Common myeloid progenitor, CD34-positive (primary cell): ENCODE measurements around the gene ATP1B4.

Source experiments
- CTCF ChIA-PET: fragments of 350-600 bp; sonication (Branson Sonifier 250); formaldehyde crosslinking; loops from one replicate; lab custom pipeline; 2021; ENCODE audit warnings: antibody characterized with exemption; lab: Charles Lee
- POLR2A ChIA-PET: fragments of 350-600 bp; sonication (Branson Sonifier 250); formaldehyde crosslinking; loops from one replicate; lab custom pipeline; 2021; ENCODE audit warnings: antibody characterized with exemption; lab: Charles Lee
- DNase-seq, 3 donors: peaks; one replicate each; pipeline versions ENCODE4 v3.0.0 to v3.0.0-alpha.2; 2013
- H3K27ac ChIP-seq, 2 experiments: 1 replicate in 1 of 2; 2 replicates in 1 of 2; pipeline ENCODE4 v1.7.0; 2013; ENCODE audit warnings: inconsistent platforms in 2 of 2, low read length in 2 of 2, mild to moderate bottlenecking in 2 of 2, low read depth in 1 of 2, moderate library complexity in 1 of 2; ENCODE audit not compliant: severe bottlenecking in 2 of 2, insufficient read depth in 1 of 2, poor library complexity in 1 of 2
- H3K27me3 ChIP-seq, 5 experiments: replicated peaks in 2 of 5; 1 replicate in 3 of 5; 2 replicates in 2 of 5; pipeline versions ENCODE4 v1.6.1 to v1.7.0; 2013; ENCODE audit warnings: low read length in 4 of 5, mild to moderate bottlenecking in 2 of 5, moderate library complexity in 2 of 5, inconsistent platforms in 1 of 5; ENCODE audit not compliant: insufficient read depth in 5 of 5, control insufficient read depth in 4 of 5
- H3K36me3 ChIP-seq, 4 experiments: 1 replicate in 2 of 4; 2 replicates in 2 of 4; pipeline versions ENCODE4 v1.6.1 to v1.7.0; 2013; ENCODE audit warnings: low read length in 3 of 4, control low read depth in 1 of 4, mild to moderate bottlenecking in 1 of 4; ENCODE audit not compliant: control insufficient read depth in 4 of 4, insufficient read depth in 4 of 4
- H3K4me1 ChIP-seq, 4 experiments: 1 replicate in 3 of 4; 2 replicates in 1 of 4; pipeline versions ENCODE4 v1.6.1 to v1.7.1; 2013; ENCODE audit warnings: low read length in 3 of 4, mild to moderate bottlenecking in 3 of 4, control low read depth in 1 of 4, inconsistent platforms in 1 of 4, moderate library complexity in 1 of 4; ENCODE audit not compliant: control insufficient read depth in 4 of 4, insufficient read depth in 4 of 4; ENCODE audit errors: control extremely low read depth in 1 of 4
- H3K4me3 ChIP-seq, 7 experiments: 1 replicate in 4 of 7; 2 replicates in 3 of 7; pipeline versions ENCODE4 v1.5.1 to v1.7.0; 2013; ENCODE audit warnings: mild to moderate bottlenecking in 7 of 7, low read length in 6 of 7, moderate library complexity in 6 of 7, inconsistent platforms in 2 of 7, low read depth in 2 of 7, control low read depth in 1 of 7; ENCODE audit not compliant: insufficient read depth in 4 of 7, control insufficient read depth in 1 of 7; ENCODE audit errors: extremely low read depth in 1 of 7
- H3K9me3 ChIP-seq, 5 experiments: 1 replicate in 4 of 5; 2 replicates in 1 of 5; pipeline versions ENCODE4 v1.6.1 to v1.7.1; 2013; ENCODE audit warnings: low read length in 4 of 5, mild to moderate bottlenecking in 2 of 5, inconsistent platforms in 1 of 5, low read depth in 1 of 5, moderate library complexity in 1 of 5; ENCODE audit not compliant: control insufficient read depth in 4 of 5, insufficient read depth in 2 of 5; ENCODE audit errors: control extremely low read depth in 1 of 5
- WGBS: methylation state at CpG from one replicate; pipeline ENCODE4 v1.1.5; 2013; ENCODE audit not compliant: insufficient coverage; 5-methylcytosine and 5-hydroxymethylcytosine counted together

The ATP1B4 gene

DNA sequence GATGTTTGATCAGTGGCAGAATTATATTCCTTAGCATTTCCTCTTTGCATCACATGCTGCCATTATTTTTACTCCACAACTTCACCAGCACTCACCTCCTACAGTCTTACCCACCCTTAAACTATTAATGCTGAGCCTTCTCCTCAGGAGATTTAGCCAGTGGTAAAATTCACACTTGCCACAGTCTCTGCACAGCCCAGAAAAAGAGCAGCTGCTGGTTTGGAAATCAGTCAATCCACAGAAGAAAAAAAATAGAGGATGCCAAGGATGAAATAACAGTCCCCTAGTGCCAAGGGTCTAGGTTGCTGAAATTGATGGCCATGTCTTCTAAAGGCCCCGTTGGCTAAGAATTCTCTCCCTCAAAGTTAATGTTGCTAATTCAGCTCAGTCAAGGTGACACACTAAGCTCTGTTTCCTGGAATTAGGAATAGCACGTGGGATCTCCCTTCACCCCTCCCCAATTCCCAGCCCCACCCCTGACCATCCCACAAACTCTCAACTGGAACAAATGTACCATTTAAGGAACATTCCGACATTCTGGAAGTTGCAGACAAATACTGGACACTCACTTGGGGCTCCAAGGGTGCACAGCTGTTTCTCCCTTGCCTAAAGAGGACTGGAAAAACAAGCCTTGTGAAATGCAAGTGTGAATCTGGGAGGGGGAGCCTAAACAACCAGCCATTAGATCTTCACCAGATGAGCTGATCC is 5.7 kb downstream of the ATP1B4 start:
- no peaks in the 10 kb centered on the region for H3K36me3 ChIP-seq
- peaks cover 0 to 8% (median 0%) of the 10 kb centered on the region in 5 experiments for H3K27me3 ChIP-seq
- H3K9me3 ChIP-seq: no peaks in the 10 kb centered on the region
- POLR2A ChIA-PET: no interaction called here
- CTCF ChIA-PET: no interaction called here
- 79% methylated on average over 2 of the region's 3 CpGs for WGBS
- H3K4me1 ChIP-seq: peaks cover 0 to 6% (median 4%) of the 10 kb centered on the region in 4 experiments
- no peak overlapping the region for H3K27ac ChIP-seq
- DNase-seq: no peak
- no peak overlapping the region for H3K4me3 ChIP-seq

- Histone ChIP-seq H3K9me3 (no peaks in the 10 kb centered on the region), H3K27me3 (peaks cover 0 to 14% (median 0%) of the 10 kb centered on the region in 5 experiments), H3K27ac (no peak overlapping the region), H3K4me1 (no peaks in the 10 kb centered on the region), H3K36me3 (no peaks in the 10 kb centered on the region), H3K4me3 (no peak overlapping the region)
- DNase-seq: no peak
- ChIA-PET CTCF (no interaction called here), POLR2A (no interaction called here)
- 86% methylated on average over 3 of the region's 6 CpGs for WGBS
Observed at GRCh38 chrX:120372667-120373370, 10.9 kb downstream of the ATP1B4 start.

GRCh38 chrX:120377179-120377578 is 15.3 kb downstream of the ATP1B4 start:
- POLR2A ChIA-PET: no interaction called here
- H3K4me3 ChIP-seq: no peak overlapping the region
- no peaks in the 10 kb centered on the region for H3K9me3 ChIP-seq
- no peak overlapping the region for H3K27ac ChIP-seq
- H3K27me3 ChIP-seq: peaks cover 0 to 18% (median 0%) of the 10 kb centered on the region in 5 experiments
- H3K36me3 ChIP-seq: no peaks in the 10 kb centered on the region
- DNase-seq: no peak
- H3K4me1 ChIP-seq: no peaks in the 10 kb centered on the region
- CTCF ChIA-PET: interaction anchor here (1.4 to 2.4 kb wide), 4 partner anchors 12 to 76 kb away, joined by 3 to 10 read pairs (median 5); no protein-coding TSS in a partner anchor
- WGBS: no CpG with 5 or more reads among the region's 3 CpGs

- Histone ChIP-seq H3K27ac (no peak overlapping the region), H3K27me3 (peaks cover 0 to 18% (median 0%) of the 10 kb centered on the region in 5 experiments), H3K9me3 (no peaks in the 10 kb centered on the region), H3K36me3 (no peaks in the 10 kb centered on the region), H3K4me1 (no peaks in the 10 kb centered on the region), H3K4me3 (no peak overlapping the region)
- no peak for DNase-seq
- POLR2A ChIA-PET: no interaction called here
- WGBS: 100% methylated on average over 1 of the region's 1 CpG
- CTCF ChIA-PET: interaction anchor here (1.4 to 2.4 kb wide), 2 partner anchors 12 to 75 kb away, joined by 4 to 10 read pairs; no protein-coding TSS in a partner anchor
Observed at GRCh38 chrX:120377715-120378114, 15.8 kb downstream of the ATP1B4 start.

DNA sequence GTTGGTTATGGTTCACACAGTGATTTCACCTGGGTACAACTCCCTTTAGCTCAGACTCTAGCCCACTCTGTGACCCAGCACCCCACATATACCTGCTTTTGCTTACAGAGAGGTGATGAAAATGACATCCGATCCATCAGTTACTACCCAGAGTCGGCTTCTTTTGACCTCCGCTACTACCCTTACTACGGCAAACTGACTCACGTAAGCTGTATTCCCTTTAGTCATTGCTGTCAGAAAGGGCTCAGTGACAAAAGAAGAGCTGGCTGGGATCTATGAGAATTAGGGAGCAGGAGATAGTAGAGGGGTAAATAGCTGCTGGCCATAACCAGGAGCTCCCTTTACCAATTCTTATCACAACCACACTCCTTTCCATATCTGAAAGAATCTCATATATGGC is 16.7 kb downstream of the ATP1B4 start:
- H3K4me3 ChIP-seq: no peak overlapping the region
- H3K4me1 ChIP-seq: no peaks in the 10 kb centered on the region
- no peaks in the 10 kb centered on the region for H3K36me3 ChIP-seq
- no peaks in the 10 kb centered on the region for H3K9me3 ChIP-seq
- no peak for DNase-seq
- 98% methylated on average over 4 of the region's 5 CpGs for WGBS
- CTCF ChIA-PET: interaction anchor here (0.9 to 4.6 kb wide), 2 partner anchors 13 to 73 kb away, joined by 4 to 39 read pairs; no protein-coding TSS in a partner anchor
- no peak overlapping the region for H3K27ac ChIP-seq
- POLR2A ChIA-PET: no interaction called here
- peaks cover 0 to 18% (median 0%) of the 10 kb centered on the region in 5 experiments for H3K27me3 ChIP-seq

GRCh38 chrX:120379937-120380681 is 18.2 kb downstream of the ATP1B4 start:
- 72% methylated on average over 3 of the region's 6 CpGs for WGBS
- no peak overlapping the region for H3K4me3 ChIP-seq
- H3K9me3 ChIP-seq: no peaks in the 10 kb centered on the region
- peaks cover 0 to 14% (median 0%) of the 10 kb centered on the region in 5 experiments for H3K27me3 ChIP-seq
- no peak for DNase-seq
- H3K27ac ChIP-seq: no peak overlapping the region
- no peaks in the 10 kb centered on the region for H3K4me1 ChIP-seq
- H3K36me3 ChIP-seq: no peaks in the 10 kb centered on the region
- CTCF ChIA-PET: interaction anchor here (1.1 to 4.6 kb wide), 4 partner anchors 9 to 71 kb away, joined by 3 to 39 read pairs (median 4); no protein-coding TSS in a partner anchor
- POLR2A ChIA-PET: no interaction called here
